A375 (cell line): ENCODE results near the gene OVOL3. TPM values are rescaled to one million over a fixed set of nuclear protein-coding genes. Genes with fewer than 3 reads are reported as not detected.

ENCODE experiments used
- total RNA-seq: library from RNA; depleted of rRNA; stranded (reverse); fragments of >200 nt; shearing (Covaris generic); gene quantifications from 2 replicates; pipeline ENCODE4 v1.2.3, GENCODE V29; 2014; rRNA removed

OVOL3 gene
- not detected in 2 replicates for total RNA-seq

GRCh38 chr19:36110487-36111199, at the start of gene OVOL3:
OVOL3 (plus strand) TSS chr19:36111143; CDS start chr19:36111203, 60 bp downstream.

GRCh38 chr19:36114721-36115452, 3.9 kb downstream of the OVOL3 start, which contains the start of gene POLR2I:
POLR2I (minus strand) TSS chr19:36114875; CDS start chr19:36114856, 19 bp downstream.

GRCh38 chr19:36115453-36116343, 4.8 kb downstream of the OVOL3 start, which contains the start of gene TBCB:
TBCB (plus strand) TSS chr19:36115468; CDS start chr19:36115561, 93 bp downstream.

GRCh38 chr19:36139473-36140303, 28.7 kb downstream of the OVOL3 start, which contains the start of gene CAPNS1:
CAPNS1 (plus strand) TSS chr19:36140066; CDS start chr19:36141012, 946 bp downstream.

DNA sequence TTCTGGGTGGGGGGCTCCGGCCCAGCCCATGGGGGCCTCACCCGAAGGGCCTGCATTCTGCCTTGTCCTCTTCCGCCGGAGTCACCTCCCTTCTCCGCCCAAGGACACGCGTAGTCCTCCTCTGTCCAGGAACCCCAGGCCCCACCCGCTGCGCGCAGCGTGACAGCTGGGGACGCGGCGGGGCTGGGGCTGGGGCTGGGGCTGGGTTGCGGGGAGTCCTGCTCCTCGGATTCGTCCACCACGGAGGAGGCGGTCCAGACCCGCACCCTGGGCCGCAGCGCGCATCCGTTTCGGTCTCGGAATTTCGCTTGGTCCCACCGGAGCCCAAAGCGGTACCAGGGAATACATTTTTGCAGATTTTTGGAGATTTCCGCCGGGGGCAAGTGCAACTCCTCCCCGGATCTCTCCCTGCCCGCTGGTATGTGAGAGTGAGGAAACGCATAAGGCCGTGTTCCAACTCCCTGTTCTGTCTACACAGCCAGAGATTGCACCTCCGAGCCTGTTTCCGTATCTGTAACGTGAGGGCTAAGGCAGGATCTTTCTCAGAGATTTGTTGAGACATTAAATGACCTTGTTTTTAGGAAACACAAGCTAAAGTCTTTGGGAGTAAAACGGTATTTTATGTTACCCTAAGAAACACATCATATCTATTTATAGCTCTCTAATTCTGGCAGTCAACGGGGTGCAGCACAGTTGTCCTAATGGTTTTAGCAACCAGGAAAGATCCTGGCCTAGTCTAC, 41.6 kb downstream of the OVOL3 start, which contains the start of gene COX7A1:
Gene COX7A1 (minus strand): TSS at position 96 of the 740 bp plus-strand sequence. CDS start 40 bp downstream, at position 56.

Other genes starting within 250 kb of the OVOL3 start
- gene APLP1, start 242.6 kb upstream of the OVOL3 start, total RNA-seq: 5.3 and 7.0 TPM in 2 replicates
- 4.6 and 9.6 TPM in 2 replicates for gene NFKBID, start 210.6 kb upstream of the OVOL3 start, total RNA-seq
- gene HCST, start 208.6 kb upstream of the OVOL3 start, total RNA-seq: 1.2 TPM in 1 of 2 replicates, not detected in the other
- not detected in 2 replicates for gene TYROBP, start 202.8 kb upstream of the OVOL3 start, total RNA-seq
- gene LRFN3, start 174.8 kb upstream of the OVOL3 start, total RNA-seq: 2.1 TPM in 2 replicates
- 33.0 and 39.2 TPM in 2 replicates for gene SDHAF1, start 116.0 kb upstream of the OVOL3 start, total RNA-seq
- gene SYNE4, start 102.3 kb upstream of the OVOL3 start, total RNA-seq: 0.19 TPM in 1 of 2 replicates, not detected in the other
- gene ALKBH6, start 96.9 kb upstream of the OVOL3 start, total RNA-seq: 26.7 and 54.3 TPM in 2 replicates
- 4.0 and 5.8 TPM in 2 replicates for gene CLIP3, start 78.3 kb upstream of the OVOL3 start, total RNA-seq
- gene THAP8, start 56.9 kb upstream of the OVOL3 start, total RNA-seq: 3.1 and 3.2 TPM in 2 replicates
- 11.6 and 12.5 TPM in 2 replicates for gene WDR62, start 56.2 kb upstream of the OVOL3 start, total RNA-seq
- gene POLR2I, start 3.7 kb downstream of the OVOL3 start, total RNA-seq: 181 and 195 TPM in 2 replicates
- gene TBCB, start 4.3 kb downstream of the OVOL3 start, total RNA-seq: 309 and 326 TPM in 2 replicates
- 358 and 397 TPM in 2 replicates for gene CAPNS1, start 28.9 kb downstream of the OVOL3 start, total RNA-seq
- not detected in 2 replicates for gene COX7A1, start 41.3 kb downstream of the OVOL3 start, total RNA-seq
- gene ZNF565, start 103.5 kb downstream of the OVOL3 start, total RNA-seq: 2.3 and 2.8 TPM in 2 replicates
- 84.9 and 94.3 TPM in 2 replicates for gene ZNF146, start 104.0 kb downstream of the OVOL3 start, total RNA-seq